Nephron progenitor cell (in vitro differentiated cells): ENCODE results near the gene POP4.

Source experiments
- DNase-seq: peaks from one replicate; pipeline ENCODE4 v3.0.0; 2021
- H3K27ac Mint-ChIP-seq: 2 replicates; pipeline ENCODE4 v1.8.0; 2021; ENCODE audit warnings: mild to moderate bottlenecking, moderate library complexity, mixed read lengths
- H3K27me3 Mint-ChIP-seq: 2 replicates; pipeline ENCODE4 v1.8.0; 2021; ENCODE audit warnings: mild to moderate bottlenecking, low read depth, mixed read lengths; ENCODE audit not compliant: poor library complexity
- H3K36me3 Mint-ChIP-seq: 2 replicates; pipeline ENCODE4 v1.8.0; 2021; ENCODE audit warnings: low read depth, mixed read lengths
- H3K4me1 Mint-ChIP-seq: 2 replicates; pipeline ENCODE4 v1.8.0; 2021; ENCODE audit warnings: mixed read lengths
- H3K4me3 Mint-ChIP-seq: 2 replicates; pipeline ENCODE4 v1.8.0; 2021; ENCODE audit warnings: mild to moderate bottlenecking, moderate library complexity, mixed read lengths
- H3K9me3 Mint-ChIP-seq: 2 replicates; pipeline ENCODE4 v1.8.0; 2021; ENCODE audit warnings: mild to moderate bottlenecking, moderate library complexity, mixed read lengths
- TF ChIP-seq, protein P1 (sequence below): fragments of 200-600 bp; sonication (generic); IDR thresholded peaks from 2 replicates; pipeline ENCODE4 v1.5.0; 2021; ENCODE audit warnings: antibody characterized with exemption

POP4 gene

DNA sequence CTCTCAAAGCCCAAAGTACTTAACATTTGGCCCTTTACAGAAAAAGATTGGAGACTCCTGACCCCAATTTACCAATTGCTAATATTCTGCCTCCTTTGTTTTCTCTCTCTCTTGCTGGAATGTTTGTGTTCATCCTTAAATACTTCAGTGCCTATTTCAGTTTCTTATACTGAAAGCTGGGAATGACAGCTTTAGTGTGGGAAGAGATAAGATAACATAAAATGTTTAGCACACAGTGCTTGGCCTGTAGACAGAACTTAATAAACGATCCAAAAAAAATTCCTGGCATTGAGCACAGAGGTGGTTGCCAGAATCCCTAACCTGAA is 56.2 kb downstream of the POP4 start:
- no peak overlapping the region for H3K27ac Mint-ChIP-seq
- no peaks in the 10 kb centered on the region for H3K36me3 Mint-ChIP-seq
- no peak for DNase-seq
- peaks cover 35% of the 10 kb centered on the region for H3K27me3 Mint-ChIP-seq
- H3K4me3 Mint-ChIP-seq = no peak overlapping the region
- peaks cover 41% of the 10 kb centered on the region for H3K4me1 Mint-ChIP-seq
- TF ChIP-seq, protein P1, sequence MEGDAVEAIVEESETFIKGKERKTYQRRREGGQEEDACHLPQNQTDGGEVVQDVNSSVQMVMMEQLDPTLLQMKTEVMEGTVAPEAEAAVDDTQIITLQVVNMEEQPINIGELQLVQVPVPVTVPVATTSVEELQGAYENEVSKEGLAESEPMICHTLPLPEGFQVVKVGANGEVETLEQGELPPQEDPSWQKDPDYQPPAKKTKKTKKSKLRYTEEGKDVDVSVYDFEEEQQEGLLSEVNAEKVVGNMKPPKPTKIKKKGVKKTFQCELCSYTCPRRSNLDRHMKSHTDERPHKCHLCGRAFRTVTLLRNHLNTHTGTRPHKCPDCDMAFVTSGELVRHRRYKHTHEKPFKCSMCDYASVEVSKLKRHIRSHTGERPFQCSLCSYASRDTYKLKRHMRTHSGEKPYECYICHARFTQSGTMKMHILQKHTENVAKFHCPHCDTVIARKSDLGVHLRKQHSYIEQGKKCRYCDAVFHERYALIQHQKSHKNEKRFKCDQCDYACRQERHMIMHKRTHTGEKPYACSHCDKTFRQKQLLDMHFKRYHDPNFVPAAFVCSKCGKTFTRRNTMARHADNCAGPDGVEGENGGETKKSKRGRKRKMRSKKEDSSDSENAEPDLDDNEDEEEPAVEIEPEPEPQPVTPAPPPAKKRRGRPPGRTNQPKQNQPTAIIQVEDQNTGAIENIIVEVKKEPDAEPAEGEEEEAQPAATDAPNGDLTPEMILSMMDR = no peak
- no peaks in the 10 kb centered on the region for H3K9me3 Mint-ChIP-seq

GRCh38 chr19:29662604-29663404 is 56.7 kb downstream of the POP4 start:
- H3K27ac Mint-ChIP-seq = no peak overlapping the region
- H3K4me1 Mint-ChIP-seq = peaks cover 47% of the 10 kb centered on the region
- TF ChIP-seq, protein P1 = no peak
- no peak for DNase-seq
- peaks cover 36% of the 10 kb centered on the region for H3K27me3 Mint-ChIP-seq
- H3K36me3 Mint-ChIP-seq = no peaks in the 10 kb centered on the region
- H3K9me3 Mint-ChIP-seq = no peaks in the 10 kb centered on the region
- H3K4me3 Mint-ChIP-seq = no peak overlapping the region

DNA sequence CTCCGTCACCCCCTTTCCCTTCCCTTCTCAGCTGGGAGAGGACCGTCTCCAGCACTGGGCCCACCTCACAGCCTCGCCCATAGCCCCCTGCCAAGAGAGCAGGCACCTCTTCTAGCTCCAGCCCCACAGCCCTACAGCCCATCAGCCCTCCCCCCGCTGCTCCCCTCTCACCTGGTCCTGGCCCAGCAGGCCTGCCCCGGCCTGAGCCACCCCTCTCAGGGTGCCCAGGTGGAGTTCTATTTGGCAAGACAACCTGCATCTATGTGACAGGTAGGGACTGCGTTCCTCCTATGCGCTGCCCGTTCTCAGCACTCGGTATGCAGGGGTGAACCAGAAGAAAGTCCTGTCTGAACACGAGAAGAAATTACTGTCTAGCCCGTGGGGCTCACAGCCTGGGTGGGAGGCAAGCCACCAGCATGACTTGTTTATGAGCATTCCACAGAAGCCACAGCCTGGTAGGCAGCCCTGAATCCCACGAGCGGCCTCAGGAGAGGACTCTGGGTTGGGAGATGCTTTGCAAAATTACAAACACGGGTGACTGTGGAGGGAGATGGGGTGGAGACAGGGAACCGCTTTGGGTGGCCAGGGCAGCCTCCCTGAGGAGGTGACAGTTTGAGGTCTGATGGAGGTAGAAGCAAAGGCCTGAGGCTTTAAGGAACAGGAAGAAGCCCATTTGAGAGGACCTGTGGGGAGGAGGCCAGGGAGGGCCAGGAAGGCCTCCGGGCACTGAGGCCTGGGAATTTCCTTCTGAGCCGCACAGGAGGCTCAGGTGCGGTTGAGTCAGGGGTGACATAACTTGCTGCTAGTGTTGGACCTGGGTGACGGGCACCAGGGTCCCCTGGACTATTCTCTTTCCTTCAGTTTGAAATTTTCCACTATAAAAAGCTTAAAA is 58.0 kb downstream of the POP4 start:
- Mint-ChIP-seq H3K4me1 (peaks cover 48% of the 10 kb centered on the region), H3K27ac (no peak overlapping the region), H3K4me3 (peak overlapping the region; percentile 78), H3K9me3 (no peaks in the 10 kb centered on the region), H3K36me3 (no peaks in the 10 kb centered on the region), H3K27me3 (peaks cover 42% of the 10 kb centered on the region)
- no peak for DNase-seq
- TF ChIP-seq, protein P1 = no peak

DNA sequence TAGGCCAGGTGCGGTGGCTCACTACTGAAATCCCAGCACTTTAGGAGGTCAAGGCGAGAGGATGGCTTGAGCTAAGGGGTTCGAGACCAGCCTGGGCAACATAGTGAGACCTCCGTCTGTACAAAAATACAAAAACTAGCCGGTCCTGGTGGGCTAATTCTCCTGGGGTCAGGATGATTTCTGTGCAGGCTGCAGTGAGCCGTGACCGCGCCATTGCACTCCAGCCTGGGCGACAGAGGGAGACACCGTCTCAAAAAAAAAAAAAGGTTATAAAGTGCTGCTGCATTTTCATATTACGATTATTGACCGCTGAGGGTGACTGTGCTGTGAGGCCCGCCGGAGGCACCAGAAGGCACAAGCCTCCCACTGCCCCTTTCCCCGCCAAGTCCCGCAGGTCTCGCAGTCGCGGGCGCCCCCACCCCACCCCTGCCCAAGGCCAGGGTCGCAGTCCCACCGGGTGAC is 58.7 kb downstream of the POP4 start:
- TF ChIP-seq, protein P1 = no peak
- Mint-ChIP-seq H3K4me1 (peaks cover 48% of the 10 kb centered on the region), H3K27ac (no peak overlapping the region), H3K27me3 (peaks cover 42% of the 10 kb centered on the region), H3K4me3 (peak overlapping the region; percentile 78), H3K36me3 (no peaks in the 10 kb centered on the region), H3K9me3 (no peaks in the 10 kb centered on the region)
- no peak for DNase-seq

- peaks cover 42% of the 10 kb centered on the region for H3K27me3 Mint-ChIP-seq
These were observed 59.2 kb downstream of the POP4 start, which contains the start of gene PLEKHF1 for GRCh38 chr19:29665215-29665825. Gene PLEKHF1, plus strand, starts transcription at chr19:29665461. Its CDS starts 8,379 bp downstream, at chr19:29673840.

More at GRCh38 chr19:29665215-29665825, 59.2 kb downstream of the POP4 start, which contains the start of gene PLEKHF1:
- peak; percentile 95 for DNase-seq
- H3K4me3 Mint-ChIP-seq = peak within 1 kb of the TSS; percentile 79
- TF ChIP-seq, protein P1 = no peak
- H3K36me3 Mint-ChIP-seq = no peaks in the 10 kb centered on the region
- H3K4me1 Mint-ChIP-seq = peaks cover 48% of the 10 kb centered on the region
- no peaks in the 10 kb centered on the region for H3K9me3 Mint-ChIP-seq
- H3K27ac Mint-ChIP-seq = no peak within 1 kb of the TSS
